ENCODE results near the gene SMC5. TPM values are rescaled to one million over a fixed set of nuclear protein-coding genes. Genes with fewer than 3 reads are reported as not detected.

Gene SMC5
- total and polyA plus RNA-seq, 4 donors = 5.6 to 70.8 (median 10.3) TPM

- TF ChIP-seq SP1 (IDR thresholded peaks at IDR 0.05) (no peak), NR2F2 (IDR thresholded peaks at IDR 0.05) (no peak), YY1 (IDR thresholded peaks at IDR 0.05) (no peak), TAF1 (conservative IDR thresholded peaks at IDR 0.05) (no peak), RXRA (IDR thresholded peaks at IDR 0.05) (no peak), HNF4G (IDR thresholded peaks at IDR 0.05) (no peak)
- Histone ChIP-seq H3K27ac (ENCODE audit: low read depth in 1 of 2, low read length in 2 of 2) (no peak overlapping the region), H3K4me1 (ENCODE audit: control insufficient read depth in 4 of 4, insufficient read depth in 4 of 4, low read length in 3 of 4) (no peaks in the 10 kb centered on the region), H3K9ac (ENCODE audit: low read depth in 1 of 2, low read length in 2 of 2) (no peak overlapping the region), H3K9me3 (ENCODE audit: control insufficient read depth in 4 of 4, low read length in 3 of 4) (no peaks in the 10 kb centered on the region), H3K4me3 (ENCODE audit: low read depth in 1 of 3, low read length in 3 of 3) (no peak overlapping the region), H3K36me3 (ENCODE audit: control insufficient read depth in 4 of 4, insufficient read depth in 3 of 4, low read depth in 1 of 4, low read length in 3 of 4) (peaks cover 0 to 11% (median 4%) of the 10 kb centered on the region in 4 donors), H3K27me3 (ENCODE audit: control insufficient read depth in 4 of 4, insufficient read depth in 4 of 4, low read length in 3 of 4) (no peaks in the 10 kb centered on the region)
- no peak for DNase-seq (ENCODE audit: low spot score)
- WGBS = 96% methylated on average over 1 of the region's 1 CpG
Observed at GRCh38 chr9:70292253-70292652, 33.5 kb downstream of the SMC5 start.

GRCh38 chr9:70293214-70293613 is 34.4 kb downstream of the SMC5 start:
- Histone ChIP-seq H3K27me3 (ENCODE audit: control insufficient read depth in 4 of 4, insufficient read depth in 4 of 4, low read length in 3 of 4) (no peaks in the 10 kb centered on the region), H3K27ac (ENCODE audit: low read depth in 1 of 2, low read length in 2 of 2) (no peak overlapping the region), H3K9ac (ENCODE audit: low read depth in 1 of 2, low read length in 2 of 2) (no peak overlapping the region), H3K4me3 (ENCODE audit: low read depth in 1 of 3, low read length in 3 of 3) (no peak overlapping the region), H3K9me3 (ENCODE audit: control insufficient read depth in 4 of 4, low read length in 3 of 4) (no peaks in the 10 kb centered on the region), H3K36me3 (ENCODE audit: control insufficient read depth in 4 of 4, insufficient read depth in 3 of 4, low read depth in 1 of 4, low read length in 3 of 4) (peaks cover 1 to 14% (median 7%) of the 10 kb centered on the region in 4 donors), H3K4me1 (ENCODE audit: control insufficient read depth in 4 of 4, insufficient read depth in 4 of 4, low read length in 3 of 4) (no peaks in the 10 kb centered on the region)
- no peak for DNase-seq (ENCODE audit: low spot score)
- no peak for TF ChIP-seq TAF1 (conservative IDR thresholded peaks at IDR 0.05)
- TF ChIP-seq REST (IDR thresholded peaks at IDR 0.05) = no peak
- TF ChIP-seq RAD21 (IDR thresholded peaks at IDR 0.05) = no peak
- TF ChIP-seq FOXA2 (IDR thresholded peaks at IDR 0.05) = no peak
- no peak for TF ChIP-seq ZBTB33 (IDR thresholded peaks at IDR 0.05)
- TF ChIP-seq FOXA1 (IDR thresholded peaks at IDR 0.05) = no peak
- TF ChIP-seq YY1 (IDR thresholded peaks at IDR 0.05) = no peak
- no peak for TF ChIP-seq RXRA (IDR thresholded peaks at IDR 0.05)
- TF ChIP-seq EGR1 (IDR thresholded peaks at IDR 0.05; ENCODE audit: low read depth in 2 of 2) = no peak
- no peak for TF ChIP-seq MAX (IDR thresholded peaks at IDR 0.05)
- TF ChIP-seq GABPA (IDR thresholded peaks at IDR 0.05 in 1 of 2, conservative IDR thresholded peaks at IDR 0.05 in 1 of 2) = no peak
- TF ChIP-seq CTCF (IDR thresholded peaks at IDR 0.05; ENCODE audit: low read depth, low read length, missing input control) = no peak
- no peak for TF ChIP-seq HNF4A (conservative IDR thresholded peaks at IDR 0.05)
- no peak for TF ChIP-seq SP1 (IDR thresholded peaks at IDR 0.05)
- no peak for TF ChIP-seq ATF3 (IDR thresholded peaks at IDR 0.05)
- WGBS = 39% methylated on average over 1 of the region's 1 CpG

All from liver (tissue), 9 donors.